Femur (tissue), 1 donor: ENCODE results near the gene TRIM31.

Source experiments
- DNase-seq: peaks from one replicate; pipeline ENCODE4 v3.0.0-alpha.2; 2017

Gene TRIM31, protein sequence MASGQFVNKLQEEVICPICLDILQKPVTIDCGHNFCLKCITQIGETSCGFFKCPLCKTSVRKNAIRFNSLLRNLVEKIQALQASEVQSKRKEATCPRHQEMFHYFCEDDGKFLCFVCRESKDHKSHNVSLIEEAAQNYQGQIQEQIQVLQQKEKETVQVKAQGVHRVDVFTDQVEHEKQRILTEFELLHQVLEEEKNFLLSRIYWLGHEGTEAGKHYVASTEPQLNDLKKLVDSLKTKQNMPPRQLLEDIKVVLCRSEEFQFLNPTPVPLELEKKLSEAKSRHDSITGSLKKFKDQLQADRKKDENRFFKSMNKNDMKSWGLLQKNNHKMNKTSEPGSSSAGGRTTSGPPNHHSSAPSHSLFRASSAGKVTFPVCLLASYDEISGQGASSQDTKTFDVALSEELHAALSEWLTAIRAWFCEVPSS

DNA sequence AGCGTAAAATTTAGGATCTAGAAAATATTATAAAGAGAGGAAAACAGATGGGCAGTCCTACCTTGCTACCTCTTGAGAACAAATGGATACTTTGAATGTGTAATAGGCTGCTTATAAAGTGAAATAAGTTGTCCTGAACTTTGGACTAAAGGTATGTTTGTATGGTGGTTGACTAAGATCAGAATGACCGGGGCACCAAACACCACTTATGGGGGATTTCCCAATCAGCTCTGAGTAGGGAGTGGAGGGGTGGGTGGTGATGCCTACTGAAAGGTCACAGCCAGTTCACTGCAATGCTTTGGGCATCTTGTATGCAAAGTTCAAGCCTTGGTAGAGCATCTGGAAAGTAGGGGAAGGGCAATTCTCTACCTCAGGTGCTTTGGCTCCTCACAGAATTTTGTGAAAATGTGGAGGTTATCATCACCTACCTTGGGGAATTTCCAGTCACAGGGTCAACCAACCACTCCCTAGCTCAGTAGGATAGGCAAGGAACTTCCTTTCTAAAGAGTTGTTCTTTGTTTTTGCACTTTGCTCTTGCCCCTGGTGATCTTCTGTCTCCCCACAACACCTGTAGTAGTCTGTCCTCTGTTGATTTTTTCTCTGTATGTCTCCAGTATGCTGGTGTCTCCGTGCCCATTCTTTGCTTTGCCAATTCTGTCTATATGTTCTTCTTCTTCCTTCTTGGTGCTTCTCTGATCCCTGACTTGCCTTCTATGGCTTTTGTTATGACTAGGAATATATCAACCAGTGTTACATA is at the start of gene TRIM31:
TRIM31 (minus strand) TSS at position 88 of the 757 bp plus-strand sequence. CDS start 285 bp downstream, outside the sequence.
- no peak for DNase-seq

DNA sequence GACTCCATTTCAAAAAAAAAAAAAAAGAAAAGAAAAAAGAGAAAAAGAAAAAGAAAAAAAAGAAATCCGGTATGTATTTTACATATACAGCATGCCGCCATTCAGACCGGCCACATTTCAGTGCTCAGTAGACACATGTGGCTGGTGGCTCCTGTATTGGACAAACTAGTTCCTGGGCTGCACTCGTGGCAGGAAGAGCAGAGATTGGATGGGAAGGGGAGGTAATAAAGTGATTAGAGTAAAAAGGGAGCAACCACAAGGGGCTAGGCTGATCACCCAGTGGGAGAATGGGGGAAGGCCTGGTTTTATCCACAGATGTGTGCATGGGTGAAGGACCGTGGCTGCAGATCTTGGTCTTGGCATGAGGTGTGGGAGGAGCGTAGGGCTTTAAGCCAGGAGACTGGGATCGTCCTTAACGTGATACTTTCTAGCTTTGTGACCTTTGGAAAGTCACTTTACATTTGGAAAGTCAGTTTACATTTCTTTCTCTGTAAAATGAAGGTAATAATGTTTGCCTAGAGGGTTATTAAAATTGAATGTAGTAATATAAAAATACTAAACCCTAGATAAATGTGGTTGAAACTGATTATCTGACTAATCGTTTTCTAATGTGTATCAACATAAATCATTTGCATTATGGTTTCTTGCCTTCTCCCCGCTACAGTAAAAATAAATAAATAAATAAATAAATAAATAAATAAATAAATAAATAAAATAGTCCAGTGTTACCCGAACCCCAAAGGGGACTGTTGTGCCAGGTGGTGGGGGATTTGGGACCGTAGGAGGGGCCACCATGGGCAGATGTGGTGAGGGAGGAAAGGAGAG is 49.6 kb upstream of the TRIM31 start:
- no peak for DNase-seq

DNA sequence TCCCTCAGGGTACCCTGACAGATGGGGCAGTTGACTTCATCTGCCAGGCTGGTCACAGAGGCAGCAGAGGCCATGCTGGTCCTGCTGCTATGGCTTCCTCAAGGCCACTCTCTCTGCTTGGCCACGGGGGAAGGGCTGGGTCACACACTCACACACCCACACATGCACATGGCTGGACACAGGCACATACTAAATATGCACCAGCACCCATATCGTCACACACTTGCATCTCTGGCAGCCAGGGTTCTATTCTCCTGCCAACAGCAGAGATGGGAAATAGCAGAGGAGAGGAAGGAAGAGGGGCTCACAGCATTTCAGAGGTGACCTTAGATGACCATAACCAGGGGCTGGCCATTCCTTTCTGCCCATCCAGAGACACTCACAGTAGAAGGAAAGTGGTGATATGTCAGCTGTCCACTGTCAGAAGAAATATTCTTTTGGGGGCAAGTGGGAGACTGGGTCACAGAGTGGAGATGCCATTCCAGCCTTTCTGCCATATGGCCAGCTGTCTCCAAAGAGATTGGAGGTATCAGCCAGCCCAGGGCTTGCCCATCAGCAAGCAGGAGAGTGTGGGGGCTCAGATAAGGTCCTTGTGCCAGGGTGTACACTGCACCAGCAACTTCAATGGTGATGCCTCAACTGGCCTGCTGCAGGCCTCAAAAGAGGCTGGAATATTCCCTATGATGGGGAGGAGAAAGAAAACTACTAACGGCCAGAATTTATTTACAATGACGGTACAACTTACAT is 48.1 kb upstream of the TRIM31 start, which contains the start of gene TRIM10:
TRIM10 (minus strand) TSS at position 427 of the 747 bp plus-strand sequence; CDS start at position 74, 353 bp downstream.
- DNase-seq, result no peak

DNA sequence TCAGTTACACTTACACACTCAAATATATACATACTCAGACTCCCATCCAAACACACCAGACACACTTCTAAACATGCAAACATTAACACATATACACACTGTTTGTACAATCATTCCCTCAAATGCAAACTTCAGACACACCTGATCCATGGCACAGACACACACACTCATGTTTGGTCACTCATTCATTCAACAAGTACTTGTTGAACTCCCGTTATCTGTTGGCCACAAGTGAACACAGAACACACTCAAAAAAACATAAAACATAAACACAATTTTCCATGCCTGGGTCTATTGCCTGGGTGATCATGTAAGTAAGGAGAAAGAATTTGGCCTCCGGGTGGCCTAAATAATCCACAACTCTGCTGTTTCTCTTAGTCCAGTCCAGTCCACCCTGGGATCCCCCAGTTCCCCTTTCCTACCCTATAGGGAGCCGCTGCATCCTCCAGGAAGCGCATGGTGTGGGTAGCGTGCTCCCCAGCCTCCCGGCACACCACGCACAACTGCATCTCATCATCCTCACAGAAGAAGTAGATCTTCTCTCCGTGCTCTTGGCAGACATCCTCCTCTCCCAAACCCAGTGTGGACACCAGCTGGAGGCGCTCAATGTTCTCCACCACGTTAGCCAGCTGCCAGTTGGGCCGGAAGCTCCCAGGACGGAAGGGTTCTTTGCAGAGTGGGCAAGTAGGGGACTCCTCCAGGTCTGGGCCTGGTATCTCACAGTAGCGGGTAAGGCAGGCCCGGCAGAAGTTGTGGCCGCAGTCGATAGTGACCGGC is 47.3 kb upstream of the TRIM31 start:
- DNase-seq, result no peak

DNA sequence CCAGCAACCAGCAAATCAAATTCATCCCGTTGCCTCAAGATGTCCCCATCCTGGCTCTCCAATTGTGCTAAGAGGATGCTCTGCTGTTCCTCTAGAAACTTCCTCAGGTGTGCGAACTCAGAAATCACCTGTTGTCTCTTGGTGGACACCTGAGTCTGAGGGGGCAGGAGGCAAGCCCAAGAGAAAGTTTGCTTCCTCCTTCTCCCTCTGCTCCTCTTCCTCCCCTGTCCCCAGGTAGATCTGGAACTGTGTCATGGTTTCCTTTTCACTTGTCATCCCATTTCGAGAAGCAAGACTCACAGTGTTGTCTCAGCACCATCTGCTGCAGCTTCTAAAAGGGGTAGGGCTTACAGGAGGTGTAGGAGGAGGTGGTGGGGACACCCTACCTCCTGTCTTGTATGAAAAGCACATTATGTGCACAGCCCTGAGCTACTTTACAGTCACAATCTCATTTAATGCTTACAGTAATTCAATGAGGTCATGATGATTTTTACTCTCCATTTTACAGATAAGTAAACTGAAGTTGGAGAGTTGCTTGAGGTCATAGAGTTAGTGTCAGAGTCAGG is 45.7 kb upstream of the TRIM31 start:
- DNase-seq, result no peak

DNA sequence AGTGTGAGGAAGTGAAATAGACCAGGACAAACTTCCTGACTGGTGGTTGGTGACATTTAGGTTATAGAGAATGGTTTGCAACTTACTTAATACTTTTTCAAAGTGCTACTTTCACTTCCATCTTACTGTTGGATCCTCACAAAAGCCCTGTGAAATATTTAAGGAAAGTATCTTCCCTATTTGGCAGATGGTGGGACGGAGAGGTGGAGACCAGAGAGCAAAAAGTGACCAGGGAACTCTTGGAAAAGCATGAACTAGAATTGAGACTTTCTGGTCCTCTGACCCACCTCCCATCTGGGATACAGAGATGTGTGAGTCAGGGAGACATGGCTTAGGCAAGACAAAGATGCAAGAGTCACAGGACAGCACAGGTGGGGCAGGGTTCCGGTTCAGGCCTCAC is 45.1 kb upstream of the TRIM31 start:
- no peak for DNase-seq

DNA sequence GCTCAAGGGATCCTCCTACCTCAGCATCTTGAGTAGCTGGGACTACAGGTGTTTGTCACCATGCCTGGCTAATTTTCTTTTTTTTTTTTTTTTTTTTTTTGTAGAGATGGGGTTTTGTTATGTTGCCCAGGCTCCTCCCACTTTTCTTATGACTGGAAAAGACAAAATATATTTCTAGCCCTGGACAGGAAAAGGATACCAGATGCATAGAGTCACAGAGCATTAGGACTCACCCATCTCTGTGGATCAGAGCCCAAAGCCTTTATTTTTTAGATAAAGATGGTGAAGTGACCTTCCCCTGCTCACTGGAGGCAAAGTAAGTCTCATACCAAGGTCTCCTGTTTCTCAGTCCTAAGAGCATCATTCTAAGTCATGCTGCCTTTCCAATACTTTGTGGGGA is 44.7 kb upstream of the TRIM31 start:
- DNase-seq, result no peak

DNA sequence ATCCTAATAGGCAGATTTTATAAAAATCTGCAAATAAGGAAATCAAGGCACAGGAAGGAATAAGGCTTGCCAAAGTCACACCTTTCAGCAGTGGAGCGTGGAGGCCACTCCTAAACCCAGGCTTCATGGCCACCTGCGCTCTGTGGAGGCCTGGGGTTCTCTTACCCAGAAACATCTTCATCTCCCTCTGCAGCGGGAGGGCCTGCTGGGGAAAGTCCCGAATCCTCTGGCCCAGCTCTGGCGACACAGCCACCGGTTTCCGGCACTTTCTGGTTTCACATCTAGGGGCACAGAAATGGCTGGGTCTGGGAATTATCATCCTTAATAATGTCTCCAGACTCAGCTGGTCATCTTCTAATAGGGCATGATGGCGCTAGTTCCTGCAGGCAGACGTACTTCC is 43.9 kb upstream of the TRIM31 start:
- no peak for DNase-seq

DNA sequence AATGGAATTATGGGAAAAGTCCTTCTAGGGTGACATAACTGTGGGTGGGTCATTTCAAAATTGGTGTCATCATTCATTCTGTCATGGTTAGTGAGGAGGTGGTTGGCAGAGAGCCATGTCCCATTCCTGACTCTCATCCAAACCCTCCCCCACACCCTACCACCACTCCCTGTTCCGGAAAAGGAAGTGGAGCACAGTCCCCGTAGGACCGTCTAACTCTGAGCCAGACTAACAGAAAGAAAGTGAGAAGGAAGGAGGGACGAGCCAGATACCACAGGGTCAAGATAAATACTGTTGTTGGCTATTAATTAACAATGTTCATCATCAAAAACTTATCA is 43.3 kb upstream of the TRIM31 start:
- DNase-seq, result no peak

DNA sequence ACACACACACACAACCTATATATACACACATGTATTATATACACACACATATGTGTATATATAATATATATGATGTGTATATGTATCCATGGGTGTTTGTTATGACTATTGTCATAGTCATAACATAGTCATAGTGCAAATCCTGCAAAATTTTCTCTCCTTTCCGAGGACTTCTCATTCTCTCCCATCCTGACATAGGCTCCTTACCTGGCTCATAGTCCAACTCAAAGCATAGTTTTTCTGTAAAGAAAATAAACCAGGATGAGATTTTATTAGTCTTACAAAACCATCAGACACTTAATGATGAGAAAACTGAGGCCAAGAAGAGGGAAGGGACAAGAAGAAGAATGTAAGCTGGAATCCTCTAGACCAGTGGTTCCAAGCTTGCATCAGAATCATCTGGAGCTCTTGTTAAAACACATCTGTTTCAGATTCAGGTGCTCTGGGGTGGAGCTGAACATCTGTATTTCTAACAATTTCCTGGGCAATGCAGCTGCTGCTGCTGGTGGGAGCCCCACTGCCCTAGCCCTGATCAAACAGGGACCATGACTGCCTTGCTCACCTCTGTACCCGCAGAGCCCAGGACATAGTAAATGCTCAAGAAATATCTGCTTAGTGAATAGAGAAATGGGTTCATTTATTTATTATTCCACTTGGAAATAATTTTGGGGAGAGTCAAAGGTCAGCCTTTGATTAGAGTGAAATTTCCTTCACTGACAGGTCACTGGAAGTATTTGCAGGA is 42.8 kb upstream of the TRIM31 start:
- DNase-seq, result no peak

DNA sequence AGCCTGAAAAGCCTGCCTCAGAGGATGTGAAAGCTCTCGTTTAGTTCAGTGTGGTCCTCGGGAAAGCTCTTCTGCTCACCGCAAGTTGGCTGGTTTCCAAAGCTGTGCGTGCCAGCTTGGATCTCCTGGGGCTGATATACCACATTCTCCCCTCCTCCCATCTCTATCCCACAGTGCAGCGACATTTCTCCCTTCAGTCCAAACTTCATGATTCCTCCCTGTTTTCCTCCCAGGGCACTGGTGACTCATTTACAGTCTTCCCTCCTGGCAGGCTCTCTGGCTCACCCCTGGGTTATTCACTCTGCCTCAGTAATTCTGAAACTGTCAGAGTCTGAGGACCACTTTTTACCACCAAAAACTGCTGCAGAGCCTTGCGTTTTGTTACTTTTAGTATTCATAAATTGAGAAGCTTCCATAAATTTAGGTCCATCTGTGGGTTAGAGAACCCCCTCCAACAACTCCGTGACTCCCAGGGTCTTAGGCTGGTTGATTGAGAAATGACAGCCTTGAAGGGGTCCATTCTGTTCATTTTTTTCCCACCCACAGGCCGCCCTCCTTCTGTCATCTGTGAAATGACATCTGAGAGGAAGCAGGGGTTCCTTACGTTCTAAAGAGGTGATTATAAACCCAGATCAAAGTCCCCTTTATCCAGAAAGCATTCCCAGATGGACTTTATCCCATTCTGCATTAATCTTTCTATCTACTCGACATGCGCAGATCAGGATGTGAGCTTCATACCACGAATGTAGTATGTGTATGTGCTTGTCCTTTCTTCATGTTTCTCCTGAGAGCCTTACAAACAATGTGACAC is 42.0 kb upstream of the TRIM31 start:
- no peak for DNase-seq

DNA sequence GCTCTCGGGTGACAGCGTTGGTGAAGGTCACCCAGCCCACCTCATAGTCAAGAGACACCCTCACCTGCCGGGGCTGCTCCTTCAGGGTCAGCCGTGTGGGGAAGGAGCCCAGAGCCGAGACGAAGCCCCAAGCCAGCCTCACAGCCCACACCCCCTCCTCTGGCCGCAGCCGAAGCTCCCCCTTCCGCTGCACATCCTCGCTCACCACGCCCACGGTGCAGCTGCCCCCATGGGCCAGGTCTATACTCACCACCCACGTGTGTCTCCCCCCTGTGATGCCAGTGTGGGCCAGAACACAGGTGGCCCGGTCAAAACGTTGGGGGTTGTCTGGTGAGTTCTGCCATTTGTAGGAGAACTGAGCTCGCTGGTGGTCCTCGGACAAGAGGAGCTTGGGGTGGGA is 41.2 kb upstream of the TRIM31 start:
- no peak for DNase-seq

DNA sequence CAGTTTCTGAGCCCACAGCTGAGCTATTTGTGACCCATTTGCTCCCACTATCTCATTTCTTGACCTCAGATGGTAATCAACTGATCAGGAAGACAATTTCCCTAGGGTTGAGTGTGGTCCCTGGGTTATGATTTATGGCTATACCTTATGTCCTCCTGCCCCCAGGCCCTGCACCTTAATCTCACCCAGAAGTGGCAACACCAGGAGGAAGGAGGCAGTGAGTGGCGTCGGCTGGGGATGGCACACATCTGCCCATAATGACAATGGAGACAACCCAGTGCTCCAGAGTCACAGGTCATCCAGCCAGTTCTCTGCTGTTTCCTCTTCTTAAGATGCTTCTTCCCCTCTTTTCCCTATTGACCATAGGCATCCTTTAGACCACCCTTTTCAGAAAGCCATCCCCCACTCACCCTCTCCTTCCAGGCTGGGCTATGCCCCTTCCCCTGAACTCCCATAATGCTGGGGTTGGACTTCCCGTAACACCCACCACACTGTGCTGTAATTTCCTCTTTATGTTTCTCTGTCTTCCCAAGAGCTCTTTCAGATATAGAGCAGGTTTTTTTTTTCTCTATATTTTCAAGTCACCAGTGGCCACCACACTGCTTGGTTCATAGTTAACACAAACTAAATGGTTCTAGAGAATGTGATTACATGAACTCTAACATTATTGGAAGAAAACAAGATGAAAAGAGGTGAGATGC is 40.2 kb upstream of the TRIM31 start:
- DNase-seq, result no peak

DNA sequence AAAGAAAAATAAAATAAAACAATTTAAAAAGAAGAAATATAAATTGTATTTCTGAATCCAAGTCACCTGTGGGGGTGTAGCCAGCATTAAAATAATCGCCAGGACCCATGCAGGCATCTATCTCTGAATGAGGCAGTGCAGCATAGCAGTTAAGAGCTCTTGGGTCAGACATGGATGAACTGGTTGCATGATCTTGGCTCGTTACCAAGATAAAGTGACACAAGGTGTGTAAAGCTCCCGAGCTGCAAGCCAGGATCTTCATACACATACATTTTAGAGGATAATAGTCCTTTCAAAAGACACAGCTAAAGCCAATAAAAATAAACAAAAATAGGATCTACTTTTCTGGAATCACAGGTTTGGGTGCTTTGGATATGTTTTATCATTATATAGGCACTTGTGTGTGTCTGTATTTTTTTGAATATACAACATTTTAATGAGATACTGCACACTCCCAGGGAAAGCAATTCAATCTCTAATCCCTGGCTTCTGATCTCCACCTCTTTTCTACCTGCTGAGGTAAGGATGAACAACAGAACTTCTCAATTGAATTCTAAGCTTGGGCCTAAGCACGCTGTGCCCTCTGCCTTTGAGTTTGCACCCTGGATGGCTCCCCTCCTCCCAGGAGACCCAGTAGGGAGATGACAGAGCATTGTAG is 39.3 kb upstream of the TRIM31 start:
- no peak for DNase-seq

DNA sequence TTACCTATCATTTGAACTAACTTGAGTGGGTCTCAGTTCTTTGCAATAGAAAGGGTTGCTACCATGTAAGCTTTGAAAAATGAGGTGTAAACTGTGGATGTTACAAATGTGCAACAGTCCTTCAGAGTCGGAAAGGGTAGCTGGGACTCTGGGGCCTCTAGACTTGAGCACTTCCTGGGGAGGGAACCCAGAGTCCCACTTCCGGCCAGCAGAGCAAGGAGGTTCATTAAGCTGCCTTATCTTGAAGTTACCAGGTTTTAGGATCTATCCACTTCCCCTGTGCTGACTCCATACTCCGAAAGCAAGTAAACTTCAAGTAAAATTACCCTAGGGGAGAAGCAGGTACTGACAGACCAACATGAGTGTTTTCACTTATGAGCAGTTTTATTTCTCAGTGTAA is 38.7 kb upstream of the TRIM31 start:
- DNase-seq, result no peak

DNA sequence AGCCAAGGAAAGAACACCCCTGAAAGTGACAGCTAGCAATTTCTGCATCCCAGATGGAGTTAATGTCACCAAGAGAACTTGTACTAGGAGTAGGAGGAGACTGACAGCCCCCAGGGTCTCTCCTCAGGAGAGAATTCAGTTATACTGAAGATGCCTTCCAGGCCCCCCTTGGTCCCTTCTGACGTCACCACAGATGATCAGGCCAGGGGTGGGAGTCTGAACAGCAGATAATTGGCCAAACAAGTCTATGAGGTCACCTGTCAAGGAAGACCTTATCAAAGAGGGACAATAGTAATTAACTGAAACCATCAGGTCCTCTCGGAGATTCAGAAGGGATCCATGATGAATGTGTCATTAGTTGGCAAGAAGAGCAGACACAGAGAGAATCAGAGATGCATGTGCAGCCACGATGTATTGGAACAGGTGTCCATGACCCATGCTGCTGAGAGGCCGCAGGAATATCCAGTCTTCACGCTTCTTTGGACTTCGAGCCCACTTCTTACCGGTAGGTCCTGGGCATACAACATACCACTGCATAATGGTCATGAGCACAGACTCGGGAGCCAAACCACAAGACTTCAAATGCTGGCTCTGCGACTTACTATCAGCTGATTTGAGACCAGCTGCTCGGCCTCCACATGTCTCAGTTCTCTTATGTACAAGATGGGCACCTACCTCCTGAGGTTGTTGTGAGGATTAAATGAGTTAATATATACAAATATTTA is 37.9 kb upstream of the TRIM31 start:
- DNase-seq, result no peak

DNA sequence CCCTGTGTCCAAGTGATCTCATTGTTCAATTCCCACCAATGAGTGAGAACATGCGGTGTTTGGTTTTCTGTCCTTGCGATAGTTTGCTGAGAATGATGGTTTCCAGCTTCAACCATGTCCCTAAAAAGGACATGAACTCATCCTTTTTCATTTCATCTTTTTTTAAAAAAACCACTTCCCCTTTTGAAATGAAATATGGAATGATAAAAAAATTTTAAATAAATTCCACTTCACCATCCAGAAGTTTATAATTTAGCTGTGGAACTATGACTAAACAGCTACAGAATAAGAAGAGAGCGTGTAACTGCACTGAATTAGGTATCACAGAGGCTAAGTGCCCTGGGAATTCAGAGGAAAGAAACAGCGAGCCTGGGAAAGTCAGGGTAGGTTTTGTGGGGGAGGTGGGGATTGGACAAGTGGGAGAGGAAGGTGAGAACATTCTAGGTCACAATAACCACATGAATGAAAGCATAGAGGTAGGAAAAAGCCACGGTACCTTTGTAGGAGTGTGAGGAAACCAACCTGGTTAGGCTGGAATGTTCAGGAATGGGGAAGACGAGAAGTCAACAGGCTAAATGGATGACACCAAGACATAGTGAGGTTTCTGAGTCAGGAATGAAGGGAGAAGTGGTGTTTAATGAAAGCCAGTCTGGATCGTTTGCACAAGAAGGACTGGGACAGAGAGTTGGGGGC is 37.1 kb upstream of the TRIM31 start:
- DNase-seq, result no peak
